Ureter (tissue), 1 donor: ENCODE data around the gene PPP1R37. TPM values are rescaled to one million over a fixed set of nuclear protein-coding genes. Genes with fewer than 3 reads are reported as not detected.

ENCODE experiments used
- DNase-seq: peaks from one replicate; pipeline ENCODE4 v3.0.0-alpha.2; 2020; ENCODE audit warnings: low spot score
- total RNA-seq: library from RNA; stranded (reverse); gene quantifications from one replicate; pipeline ENCODE4 v1.2.4, GENCODE V29; 2023
- donor health status: DM: yes; HTN: yes; CAD: no.

PPP1R37 gene
- total RNA-seq, 1 donor from 2014 or later, result 89.3 TPM

DNA sequence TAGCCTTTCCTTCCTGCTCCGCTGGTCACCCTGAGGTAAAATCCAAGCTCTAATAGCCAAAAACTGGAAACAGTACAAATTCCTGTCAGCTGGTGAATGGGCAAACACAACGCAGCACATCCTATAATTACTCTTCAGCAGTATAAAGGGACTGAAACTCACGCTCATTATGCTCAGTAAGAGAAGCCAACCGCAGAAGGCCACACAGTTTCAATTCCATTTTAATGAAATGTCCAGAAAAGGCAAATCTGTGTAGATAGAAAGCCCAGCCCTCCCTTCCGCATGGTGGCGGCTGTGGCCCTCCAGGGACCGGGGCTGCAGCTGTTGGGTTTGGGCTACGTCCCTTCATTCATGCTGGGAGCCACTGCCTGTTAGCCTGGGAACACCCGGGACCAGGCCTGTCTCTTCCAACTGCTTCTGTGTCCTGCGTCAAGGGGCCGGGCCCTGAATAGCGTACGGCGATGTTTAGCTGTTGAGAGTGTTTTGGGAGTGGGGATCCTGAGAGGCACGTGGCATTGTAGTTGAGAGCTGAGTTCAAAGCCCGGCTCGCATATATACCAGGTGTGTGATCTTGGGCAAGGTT lies 44.3 kb downstream of the PPP1R37 start:
- DNase-seq, result no peak

DNA sequence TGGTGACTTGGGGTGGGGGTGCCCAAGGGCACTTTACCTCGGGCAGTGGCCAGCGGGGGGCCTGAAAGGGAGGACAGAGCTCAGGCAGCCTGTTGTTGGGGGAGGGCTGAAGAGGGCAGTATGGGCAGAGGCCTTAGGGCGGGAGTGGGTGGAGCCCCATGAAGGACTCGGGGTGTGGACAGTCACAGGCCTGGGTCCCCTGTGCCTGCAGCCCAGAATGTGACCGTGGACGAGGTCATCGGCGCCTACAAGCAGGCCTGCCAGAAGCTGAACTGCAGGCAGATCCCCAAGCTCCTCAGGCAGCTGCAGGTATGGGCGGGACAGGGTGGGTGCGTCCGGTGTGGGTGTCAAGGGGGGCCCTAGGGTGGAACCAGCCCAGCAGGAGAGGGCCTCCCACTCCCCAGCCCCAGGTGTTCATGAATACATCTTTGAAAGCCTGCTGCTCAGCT lies 45.3 kb downstream of the PPP1R37 start:
- no peak for DNase-seq

DNA sequence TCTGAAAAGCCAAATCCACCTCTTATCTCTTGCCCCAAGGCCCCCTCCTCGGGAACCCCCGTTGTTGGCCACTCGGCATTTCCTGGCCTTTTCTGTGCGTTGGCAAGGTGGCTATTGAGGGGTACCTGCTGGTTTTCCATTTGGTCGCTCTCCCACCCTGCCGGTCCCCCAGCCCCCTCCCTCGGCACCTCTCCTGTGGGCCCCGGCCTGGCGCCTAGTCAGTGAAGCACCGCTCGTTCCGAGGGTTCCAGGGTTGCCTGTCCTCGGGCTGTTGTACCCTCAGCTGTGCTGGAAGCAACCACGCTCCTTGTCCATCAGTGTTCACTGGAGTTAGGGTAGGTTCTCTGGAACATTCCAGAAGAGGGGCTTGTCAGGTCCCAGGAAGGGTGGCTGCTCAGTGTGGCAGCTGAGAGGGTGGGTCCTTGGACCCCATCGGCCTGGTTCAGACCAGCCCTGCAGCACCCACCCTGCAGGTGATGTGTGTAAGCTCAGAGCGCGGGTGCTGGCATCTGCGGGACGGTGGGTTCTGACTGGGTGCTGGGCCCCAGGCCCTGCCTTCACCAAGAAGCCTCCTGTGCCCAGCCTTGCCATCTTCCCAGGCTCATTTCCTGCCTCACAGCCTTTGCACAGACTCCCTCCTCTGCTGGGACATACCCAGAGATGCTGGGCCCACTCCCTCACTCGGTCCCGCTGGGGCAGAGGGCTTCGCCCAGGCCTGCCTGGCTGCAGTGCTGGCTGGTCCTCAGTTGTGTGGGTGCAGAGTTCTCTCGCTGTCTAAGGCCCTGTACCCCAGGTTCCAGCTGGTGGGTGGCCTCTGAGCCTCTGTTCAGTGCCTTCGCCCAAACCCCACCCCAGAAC lies 46.5 kb downstream of the PPP1R37 start:
- DNase-seq, result no peak

DNA sequence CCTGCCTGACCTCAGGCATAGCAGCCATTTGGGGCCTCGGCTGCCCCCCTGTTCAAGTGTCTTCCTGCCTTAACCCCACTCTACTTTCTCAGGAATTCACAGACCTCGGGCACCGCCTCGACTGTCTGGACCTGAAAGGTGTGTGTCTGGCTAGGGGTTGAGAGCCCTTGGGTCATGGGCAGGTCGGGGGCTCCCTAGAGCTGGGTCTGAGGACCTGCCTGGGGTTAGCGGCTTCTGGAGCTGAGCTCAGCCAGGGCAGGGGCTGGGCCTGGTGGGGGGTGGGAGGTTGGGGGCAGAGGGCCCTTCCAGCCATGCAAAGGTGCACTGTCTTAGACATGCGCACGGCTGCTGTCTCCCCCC lies 47.1 kb downstream of the PPP1R37 start:
- no peak for DNase-seq

DNA sequence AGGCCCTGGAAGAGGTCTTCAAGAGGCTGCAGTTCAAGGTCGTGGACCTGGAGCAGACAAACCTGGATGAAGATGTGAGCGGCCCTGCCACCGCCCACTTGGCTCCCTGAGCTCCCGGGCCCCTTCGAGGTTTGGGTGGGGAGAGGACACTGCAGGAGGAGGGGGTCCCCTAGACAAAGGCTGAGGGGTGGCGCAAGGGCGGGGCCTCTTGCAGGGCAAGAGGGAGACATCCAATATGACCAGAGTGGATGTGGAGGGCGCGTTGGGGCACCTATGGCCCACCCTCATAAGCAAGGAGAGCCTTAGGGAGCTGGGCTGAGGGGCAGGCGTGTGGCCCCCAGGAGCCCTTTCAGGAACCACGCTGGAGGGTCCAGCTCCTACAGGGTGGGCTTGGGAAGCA lies 47.6 kb downstream of the PPP1R37 start:
- no peak for DNase-seq

DNA sequence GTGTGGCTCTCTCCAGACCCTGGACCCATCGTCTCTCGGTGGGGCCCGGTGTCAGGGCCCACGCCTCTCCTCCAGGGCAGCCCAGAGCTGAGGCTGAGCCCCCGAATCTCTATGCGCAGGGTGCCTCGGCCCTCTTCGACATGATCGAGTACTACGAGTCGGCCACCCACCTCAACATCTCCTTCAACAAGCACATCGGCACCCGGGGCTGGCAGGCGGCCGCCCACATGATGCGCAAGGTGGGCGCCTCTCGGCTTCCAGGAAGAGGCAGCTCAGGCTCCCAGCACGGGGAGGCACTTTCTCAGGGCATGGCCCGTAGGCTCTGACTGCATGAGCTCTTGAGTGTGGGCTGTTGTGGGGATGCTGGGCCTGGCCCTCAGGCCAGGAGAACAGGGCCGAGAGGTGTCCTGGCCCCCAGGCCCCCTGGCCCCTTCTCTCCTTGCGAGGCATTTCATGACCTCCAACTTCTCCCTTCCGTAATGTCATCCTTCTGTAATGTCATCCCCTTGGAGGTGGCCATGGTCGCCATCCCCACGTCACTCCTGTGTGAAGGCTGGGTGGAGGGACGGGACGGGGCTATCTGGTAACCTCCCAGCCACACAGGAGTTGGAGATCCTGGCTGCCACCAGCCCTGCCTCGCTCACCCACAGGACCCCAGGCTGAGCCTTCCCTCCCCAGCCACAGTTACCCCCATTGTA lies 48.4 kb downstream of the PPP1R37 start:
- no peak for DNase-seq

GRCh38 chr19:45142016-45142725 lies 49.2 kb downstream of the PPP1R37 start:
- no peak for DNase-seq

DNA sequence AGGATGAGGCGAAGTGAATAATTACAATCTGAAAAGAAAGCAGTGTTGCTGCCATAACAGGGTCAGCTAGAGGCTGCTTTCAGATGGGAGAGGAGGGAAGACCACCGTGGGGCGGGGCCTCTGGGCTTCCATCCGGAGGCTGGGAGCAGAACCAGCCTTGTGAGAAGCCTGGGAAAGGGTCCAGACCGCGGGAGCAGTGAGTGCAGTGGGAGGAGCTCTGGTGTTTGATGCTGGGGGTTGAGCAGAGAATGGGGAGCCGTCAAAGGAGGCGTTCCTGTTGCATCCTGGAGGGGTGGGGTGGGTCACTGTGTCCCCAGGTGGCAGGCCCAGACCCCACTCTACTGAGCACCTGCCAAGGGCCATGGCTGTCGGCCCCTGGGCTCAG lies 49.7 kb downstream of the PPP1R37 start:
- DNase-seq, result no peak

DNA sequence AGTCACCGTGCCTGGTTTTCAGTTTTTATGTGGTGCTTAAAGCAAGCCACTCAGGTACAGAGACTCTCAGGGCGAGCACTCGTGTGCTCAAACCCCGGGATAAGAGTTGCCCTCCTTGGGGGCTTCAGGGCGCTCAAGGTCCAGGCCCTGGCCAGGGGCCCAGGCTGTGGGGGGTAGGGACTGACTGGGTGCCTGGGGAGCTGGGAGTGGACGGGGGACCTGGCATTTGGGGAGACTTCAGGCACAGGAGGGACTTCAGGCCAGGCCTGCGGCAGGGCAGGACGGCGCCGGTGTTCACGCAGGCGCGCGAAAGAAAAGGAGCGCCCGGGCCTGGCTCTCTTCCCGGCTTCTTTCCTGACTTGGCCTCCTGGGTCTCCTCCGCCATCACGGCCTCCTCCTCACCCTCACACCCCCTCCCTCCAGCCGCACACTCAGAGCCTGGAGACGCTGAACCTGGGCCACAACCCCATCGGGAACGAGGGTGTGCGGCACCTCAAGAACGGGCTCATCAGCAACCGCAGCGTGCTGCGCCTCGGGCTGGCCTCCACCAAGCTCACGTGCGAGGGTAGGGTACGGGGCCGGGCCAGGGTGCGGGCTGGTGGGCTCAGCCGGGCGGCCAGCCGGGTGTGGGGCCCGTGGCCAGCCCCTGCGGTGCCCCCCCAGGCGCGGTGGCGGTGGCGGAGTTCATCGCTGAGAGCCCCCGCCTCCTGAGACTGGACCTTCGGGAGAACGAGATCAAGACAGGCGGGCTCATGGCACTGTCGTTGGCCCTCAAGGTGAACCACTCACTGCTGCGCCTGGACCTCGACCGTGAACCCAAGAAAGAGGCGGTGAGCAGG lies 51.7 kb downstream of the PPP1R37 start:
- no peak for DNase-seq

GRCh38 chr19:45145270-45146189 lies 52.6 kb downstream of the PPP1R37 start:
- no peak for DNase-seq

GRCh38 chr19:45146251-45146650 lies 53.3 kb downstream of the PPP1R37 start:
- DNase-seq, result no peak

GRCh38 chr19:45146741-45147205 lies 53.8 kb downstream of the PPP1R37 start:
- no peak for DNase-seq

- no peak for DNase-seq
These were observed 55.1 kb downstream of the PPP1R37 start for GRCh38 chr19:45147835-45148676.

DNA sequence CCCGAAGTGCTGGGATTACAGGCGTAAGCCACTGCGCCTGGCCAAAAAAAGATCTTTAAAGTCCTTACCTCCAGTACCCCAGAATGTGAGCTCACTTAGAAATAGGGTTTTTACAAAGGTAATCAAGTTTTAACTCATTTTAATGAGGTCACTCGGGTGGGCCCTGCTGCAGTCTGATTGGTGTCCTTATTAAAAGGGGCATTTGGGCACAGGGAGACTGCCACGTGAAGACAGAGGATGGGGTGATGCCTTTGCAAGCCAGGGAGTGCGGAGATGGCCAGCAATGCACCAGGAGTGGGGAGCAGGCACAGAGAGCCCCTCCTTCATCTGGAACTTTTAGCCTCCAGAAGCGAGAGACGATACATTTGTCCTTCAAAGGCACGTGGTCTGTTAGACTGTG lies 56.1 kb downstream of the PPP1R37 start:
- DNase-seq, result no peak

GRCh38 chr19:45150180-45150579 lies 57.2 kb downstream of the PPP1R37 start:
- no peak for DNase-seq

DNA sequence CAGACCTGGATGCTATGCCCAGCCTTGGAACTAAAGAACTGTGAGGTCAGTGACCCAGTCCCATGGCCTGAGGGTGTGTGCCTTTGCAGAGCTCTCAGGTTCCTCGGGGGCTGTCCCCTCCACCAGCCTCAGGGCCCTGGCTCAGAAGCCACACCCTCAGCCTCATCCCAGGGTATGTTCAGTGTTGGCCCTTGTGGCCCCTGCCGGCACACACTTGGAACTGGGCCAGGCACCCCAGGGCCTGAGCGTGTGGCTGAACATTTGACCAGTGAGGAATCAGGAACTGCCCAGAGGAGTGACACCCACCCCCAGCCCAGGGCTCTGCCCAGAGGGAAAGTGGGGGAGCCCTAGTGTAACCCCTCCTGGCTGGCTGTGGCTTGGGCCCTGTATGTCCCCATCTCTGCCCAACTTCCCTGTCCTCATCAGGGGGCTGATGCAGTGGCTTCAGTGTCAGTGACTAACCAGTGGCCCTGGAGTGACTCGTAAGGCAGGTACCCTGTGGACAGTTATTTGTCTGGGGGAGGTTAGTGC lies 57.8 kb downstream of the PPP1R37 start:
- no peak for DNase-seq

DNA sequence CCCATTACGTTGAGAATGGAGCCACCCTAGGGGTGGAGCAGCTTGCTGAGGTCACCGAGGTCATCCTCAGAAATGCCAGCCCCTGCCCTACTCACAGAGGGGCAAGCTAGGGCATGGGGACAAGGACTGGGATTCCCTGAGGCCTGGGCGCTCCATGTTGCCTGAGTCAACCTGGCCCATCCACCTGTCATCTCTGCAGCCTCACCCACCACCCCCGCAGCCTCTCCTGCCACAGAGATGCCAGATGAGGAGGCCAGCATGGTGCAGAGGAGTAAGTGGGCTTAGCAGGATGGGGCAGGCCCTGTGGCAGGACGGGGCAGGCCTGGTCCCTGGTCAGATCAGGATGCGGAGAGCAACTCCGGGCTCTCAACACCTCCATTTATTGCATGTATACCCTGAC lies 58.3 kb downstream of the PPP1R37 start:
- DNase-seq, result no peak

GRCh38 chr19:45151821-45152503 lies 59.0 kb downstream of the PPP1R37 start:
- no peak for DNase-seq
